GM18909 (cell line): Measurements from ENCODE around the gene PCARE.
"Not testable (repeated sequence)": the region's sequence is repeated elsewhere in the genome, so short reads cannot be mapped to it uniquely, and the experiment has no call there.

ENCODE experiments used
- ATAC-seq: cut with Tn5 transposase; IDR thresholded peaks from one replicate; pipeline ENCODE4 v1.9.1; 2021; ENCODE audit warnings: mild to moderate bottlenecking; ENCODE audit not compliant: unreplicated experiment, poor library complexity

The PCARE gene

GRCh38 chr2:29100564-29100963 lies 26.2 kb upstream of the PCARE start:
- no peak for ATAC-seq

- ATAC-seq: no peak
These were observed 23.2 kb upstream of the PCARE start for GRCh38 chr2:29097569-29097968.

GRCh38 chr2:29096969-29097368 lies 22.6 kb upstream of the PCARE start:
- ATAC-seq: no peak

- ATAC-seq: not testable (repeated sequence)
These were observed 16.0 kb upstream of the PCARE start for GRCh38 chr2:29090311-29090710.

GRCh38 chr2:29084554-29084953 lies 10.2 kb upstream of the PCARE start:
- no peak for ATAC-seq

GRCh38 chr2:29082804-29083495 lies 8.6 kb upstream of the PCARE start:
- peak; percentile 64 for ATAC-seq

- ATAC-seq: no peak
These were observed 6.8 kb upstream of the PCARE start for GRCh38 chr2:29080886-29081743.

GRCh38 chr2:29079887-29080286 lies 5.6 kb upstream of the PCARE start:
- no peak for ATAC-seq

GRCh38 chr2:29075894-29076705 lies 1.8 kb upstream of the PCARE start:
- ATAC-seq: no peak

- ATAC-seq: no peak
These were observed 390 bp downstream of the PCARE start for GRCh38 chr2:29073933-29074332.

GRCh38 chr2:29072971-29073725 lies 1.2 kb downstream of the PCARE start:
- ATAC-seq: no peak

- no peak for ATAC-seq
These were observed 2.1 kb downstream of the PCARE start for GRCh38 chr2:29072251-29072650.

GRCh38 chr2:29071032-29071975 lies 3.0 kb downstream of the PCARE start:
- no peak for ATAC-seq

- no peak for ATAC-seq
These were observed 3.8 kb downstream of the PCARE start for GRCh38 chr2:29070526-29070925.

GRCh38 chr2:29068513-29068912 lies 5.8 kb downstream of the PCARE start:
- no peak for ATAC-seq

- no peak for ATAC-seq
These were observed 7.2 kb downstream of the PCARE start for GRCh38 chr2:29066997-29067605.

- no peak for ATAC-seq
These were observed 8.0 kb downstream of the PCARE start for GRCh38 chr2:29066271-29066860.

- no peak for ATAC-seq
These were observed 9.1 kb downstream of the PCARE start for GRCh38 chr2:29065068-29065811.
